Measurements from ENCODE around the gene OTOP2. TPM values are rescaled to one million over a fixed set of nuclear protein-coding genes. Genes with fewer than 3 reads are reported as not detected.

OTOP2 gene
- total RNA-seq, 1 experiment from 2014 or later, result not detected

GRCh38 chr17:74919440-74920305, 4.4 kb upstream of the OTOP2 start:
- Histone ChIP-seq H3K9ac (ENCODE audit: low read length) (no peak overlapping the region), H3K9me2 (replicated peaks; ENCODE audit: low read length) (no peaks in the 10 kb centered on the region), H3F3A (ENCODE audit: low read length, unreplicated experiment) (no peaks in the 10 kb centered on the region), H3K27me3 (ENCODE audit: low read length) (peaks cover 23% of the 10 kb centered on the region), H3K4me2 (ENCODE audit: low read length) (no peak overlapping the region), H3K27ac (ENCODE audit: low read length) (no peak overlapping the region), H3K4me3 (ENCODE audit: low read length) (no peak overlapping the region), H4K20me1 (ENCODE audit: low read length) (no peaks in the 10 kb centered on the region), H3K79me2 (ENCODE audit: low read length) (no peaks in the 10 kb centered on the region), H3K36me3 (ENCODE audit: low read depth, low read length) (no peaks in the 10 kb centered on the region), H3K9me3 (ENCODE audit: low read length) (no peaks in the 10 kb centered on the region), H2AFZ (ENCODE audit: low read length) (no peak overlapping the region), H3K4me1 (ENCODE audit: insufficient read depth, low read length) (no peaks in the 10 kb centered on the region; the same call in 1 of the 2 replicates)
- no peak for ATAC-seq
- POLR2A ChIA-PET (ENCODE audit: unreplicated experiment), result no interaction called here
- intact Hi-C loops (cut with micrococcal nuclease), result no loop called here
- no peak for DNase-seq
- TF ChIP-seq EZH2 (IDR thresholded peaks at IDR 0.05; ENCODE audit: low read length, unreplicated experiment) (no peak), EZH2phosphoT487 (IDR thresholded peaks at IDR 0.05; ENCODE audit: borderline replicate concordance, low read length) (no peak)
- TF ChIP-seq, protein P1, sequence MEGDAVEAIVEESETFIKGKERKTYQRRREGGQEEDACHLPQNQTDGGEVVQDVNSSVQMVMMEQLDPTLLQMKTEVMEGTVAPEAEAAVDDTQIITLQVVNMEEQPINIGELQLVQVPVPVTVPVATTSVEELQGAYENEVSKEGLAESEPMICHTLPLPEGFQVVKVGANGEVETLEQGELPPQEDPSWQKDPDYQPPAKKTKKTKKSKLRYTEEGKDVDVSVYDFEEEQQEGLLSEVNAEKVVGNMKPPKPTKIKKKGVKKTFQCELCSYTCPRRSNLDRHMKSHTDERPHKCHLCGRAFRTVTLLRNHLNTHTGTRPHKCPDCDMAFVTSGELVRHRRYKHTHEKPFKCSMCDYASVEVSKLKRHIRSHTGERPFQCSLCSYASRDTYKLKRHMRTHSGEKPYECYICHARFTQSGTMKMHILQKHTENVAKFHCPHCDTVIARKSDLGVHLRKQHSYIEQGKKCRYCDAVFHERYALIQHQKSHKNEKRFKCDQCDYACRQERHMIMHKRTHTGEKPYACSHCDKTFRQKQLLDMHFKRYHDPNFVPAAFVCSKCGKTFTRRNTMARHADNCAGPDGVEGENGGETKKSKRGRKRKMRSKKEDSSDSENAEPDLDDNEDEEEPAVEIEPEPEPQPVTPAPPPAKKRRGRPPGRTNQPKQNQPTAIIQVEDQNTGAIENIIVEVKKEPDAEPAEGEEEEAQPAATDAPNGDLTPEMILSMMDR (conservative IDR thresholded peaks at IDR 0.05; ENCODE audit: low read depth, low read length), result no peak
- BruUV-seq (replicated peaks), result no TSS peak
- CTCF ChIA-PET, result no interaction called here

GRCh38 chr17:74920306-74920620, 3.8 kb upstream of the OTOP2 start:
- TF ChIP-seq EZH2phosphoT487 (IDR thresholded peaks at IDR 0.05; ENCODE audit: borderline replicate concordance, low read length) (no peak), EZH2 (IDR thresholded peaks at IDR 0.05; ENCODE audit: low read length, unreplicated experiment) (no peak)
- TF ChIP-seq, protein P1 (conservative IDR thresholded peaks at IDR 0.05; ENCODE audit: low read depth, low read length), result no peak
- DNase-seq (no peak), ATAC-seq (no peak)
- H4K20me1 ChIP-seq (ENCODE audit: low read length), result no peaks in the 10 kb centered on the region
- H3K9me2 ChIP-seq (replicated peaks; ENCODE audit: low read length), result no peaks in the 10 kb centered on the region
- no peak overlapping the region for H3K4me3 ChIP-seq (ENCODE audit: low read length)
- H3K36me3 ChIP-seq (ENCODE audit: low read depth, low read length), result no peaks in the 10 kb centered on the region
- no peaks in the 10 kb centered on the region; the same call in 1 of the 2 replicates for H3K4me1 ChIP-seq (ENCODE audit: insufficient read depth, low read length)
- BruUV-seq (replicated peaks), result no TSS peak
- H3F3A ChIP-seq (ENCODE audit: low read length, unreplicated experiment), result no peaks in the 10 kb centered on the region
- no peak overlapping the region for H3K9ac ChIP-seq (ENCODE audit: low read length)
- H3K27ac ChIP-seq (ENCODE audit: low read length), result no peak overlapping the region
- H3K79me2 ChIP-seq (ENCODE audit: low read length), result no peaks in the 10 kb centered on the region
- ChIA-PET CTCF (no interaction called here), POLR2A (ENCODE audit: unreplicated experiment) (no interaction called here)
- H3K4me2 ChIP-seq (ENCODE audit: low read length), result no peak overlapping the region
- H3K9me3 ChIP-seq (ENCODE audit: low read length), result no peaks in the 10 kb centered on the region
- H3K27me3 ChIP-seq (ENCODE audit: low read length), result peaks cover 28% of the 10 kb centered on the region
- intact Hi-C loops (cut with micrococcal nuclease), result no loop called here
- no peak overlapping the region for H2AFZ ChIP-seq (ENCODE audit: low read length)

- Histone ChIP-seq H3K36me3 (ENCODE audit: low read depth, low read length) (no peaks in the 10 kb centered on the region), H3K27ac (ENCODE audit: low read length) (no peak overlapping the region), H3K4me3 (ENCODE audit: low read length) (no peak overlapping the region), H3K9ac (ENCODE audit: low read length) (no peak overlapping the region), H3K27me3 (ENCODE audit: low read length) (peaks cover 31% of the 10 kb centered on the region), H3K4me1 (ENCODE audit: insufficient read depth, low read length) (no peaks in the 10 kb centered on the region; the same call in 1 of the 2 replicates), H3K79me2 (ENCODE audit: low read length) (no peaks in the 10 kb centered on the region), H4K20me1 (ENCODE audit: low read length) (no peaks in the 10 kb centered on the region), H3K4me2 (ENCODE audit: low read length) (no peak overlapping the region), H3F3A (ENCODE audit: low read length, unreplicated experiment) (no peaks in the 10 kb centered on the region), H3K9me2 (replicated peaks; ENCODE audit: low read length) (no peaks in the 10 kb centered on the region), H2AFZ (ENCODE audit: low read length) (no peak overlapping the region), H3K9me3 (ENCODE audit: low read length) (no peaks in the 10 kb centered on the region)
- DNase-seq (no peak), ATAC-seq (no peak)
- intact Hi-C loops (cut with micrococcal nuclease), result no loop called here
- BruUV-seq (replicated peaks), result no TSS peak
- ChIA-PET CTCF (no interaction called here), POLR2A (ENCODE audit: unreplicated experiment) (no interaction called here)
- TF ChIP-seq, protein P1 (conservative IDR thresholded peaks at IDR 0.05; ENCODE audit: low read depth, low read length), result no peak
- no peak for TF ChIP-seq EZH2 (IDR thresholded peaks at IDR 0.05; ENCODE audit: low read length, unreplicated experiment)
Measured at GRCh38 chr17:74920642-74921025, 3.4 kb upstream of the OTOP2 start.

Data from PC-3 (cell line).